A549 (cell line): ENCODE measurements around the gene MAP4K4. TPM values are rescaled to one million over a fixed set of nuclear protein-coding genes. Genes with fewer than 3 reads are reported as not detected.

Experiments used
- ATAC-seq, 2 experiments: fragments of 200-7000 bp in 1 of 2; fragments of >200 bp in 1 of 2; cut with Nextera tagmentation in 1 of 2; cut with Tn5 transposase in 1 of 2; 3 replicates each; pipeline versions ENCODE4 v1.8.0 to v1.9.1; 2018 to 2020; ENCODE audit warnings: mild to moderate bottlenecking in 1 of 2, moderate library complexity in 1 of 2
- CTCF ChIA-PET: fragments of 300-600 bp; sonication (Branson Sonifier 250); formaldehyde crosslinking; extraction: SDS; loops from one replicate; lab custom pipeline; 2021; ENCODE audit warnings: antibody characterized with exemption, inconsistent platforms; lab: Yijun Ruan, JAX
- POLR2A ChIA-PET: fragments of 350-600 bp; formaldehyde crosslinking; extraction: SDS; loops from one replicate; lab custom pipeline; 2021; ENCODE audit warnings: antibody characterized with exemption, inconsistent platforms; lab: Yijun Ruan, JAX
- DNase-seq, 2 experiments: peaks; one replicate each; pipeline versions ENCODE4 v3.0.0 to v3.0.0-alpha.2; 2011 to 2016; ENCODE audit warnings: low read depth in 1 of 2, low spot score in 1 of 2
- FAIRE-seq: peaks from 2 replicates; lab custom pipeline; 2011; peaks lifted over from hg19 to GRCh38; lab: Jason Lieb, UNC
- H3K27ac ChIP-seq, 2 experiments: fragments of >200 bp; sonication (Bioruptor Twin); formaldehyde crosslinking; 3 replicates each; pipeline ENCODE4 v1.5.1; 2016 to 2017
- H3K4me1 ChIP-seq: fragments of >200 bp; sonication (Bioruptor Twin); formaldehyde crosslinking; 3 replicates; pipeline ENCODE4 v1.6.1; 2016
- H3K4me2 ChIP-seq: fragments of >200 bp; sonication (Bioruptor Twin); formaldehyde crosslinking; 3 replicates; pipeline ENCODE4 v1.6.1; 2016
- H3K4me3 ChIP-seq: fragments of >200 bp; sonication (Bioruptor Twin); formaldehyde crosslinking; 3 replicates; pipeline ENCODE4 v1.5.1; 2016
- H3K9me3 ChIP-seq: fragments of >200 bp; sonication (Bioruptor Twin); formaldehyde crosslinking; 3 replicates; pipeline ENCODE4 v1.6.1; 2016
- BHLHE40 ChIP-seq: IDR thresholded peaks from 2 replicates; pipeline ENCODE4 v1.6.1; 2012; ENCODE audit warnings: low read depth, low read length, inconsistent platforms
- CBX2 ChIP-seq: fragments of 200-600 bp; sonication (generic); IDR thresholded peaks from 2 replicates; pipeline ENCODE4 v1.6.1; 2016; ENCODE audit warnings: low read depth, mild to moderate bottlenecking, borderline replicate concordance
- CBX8 ChIP-seq: fragments of 200-600 bp; sonication (generic); IDR thresholded peaks from 2 replicates; pipeline ENCODE4 v1.6.1; 2016
- CEBPB ChIP-seq, 2 experiments: fragments of >200 bp in 1 of 2; sonication (Bioruptor Twin) in 1 of 2; formaldehyde crosslinking in 1 of 2; IDR thresholded peaks; 2 replicates each; pipeline ENCODE4 v1.6.1; 2012 to 2016
- CTCF ChIP-seq: fragments of >200 bp; sonication (Bioruptor Twin); formaldehyde crosslinking; IDR thresholded peaks from 3 replicates; pipeline ENCODE4 v1.5.1; 2016
- EP300 ChIP-seq, 2 experiments: fragments of >200 bp; sonication (Bioruptor Twin); formaldehyde crosslinking; IDR thresholded peaks; 2 replicates in 1 of 2; 3 replicates in 1 of 2; pipeline ENCODE4 v1.6.1; 2016 to 2017
- ESRRA ChIP-seq: fragments of 150-350 bp; IDR thresholded peaks from 2 replicates; pipeline ENCODE4 v1.6.1; 2014; ENCODE audit warnings: mild to moderate bottlenecking, low read length, borderline replicate concordance
- FOXS1 ChIP-seq: fragments of 250-450 bp; sonication (Bioruptor Pico); IDR thresholded peaks from 2 replicates; pipeline ENCODE4 v1.5.0; 2020; ENCODE audit warnings: mild to moderate bottlenecking, moderate library complexity
- HDAC2 ChIP-seq: fragments of 200-600 bp; sonication (generic); IDR thresholded peaks from 2 replicates; pipeline ENCODE4 v1.6.1; 2016
- HOXB5 ChIP-seq: fragments of 250-450 bp; sonication (Bioruptor Pico); IDR thresholded peaks from 2 replicates; pipeline ENCODE4 v1.5.0; 2020; ENCODE audit warnings: mild to moderate bottlenecking, moderate library complexity
- KDM5A ChIP-seq: fragments of 200-600 bp; sonication (generic); IDR thresholded peaks from 2 replicates; pipeline ENCODE4 v1.6.1; 2016; ENCODE audit warnings: antibody characterized with exemption, mild to moderate bottlenecking
- MAFK ChIP-seq: fragments of 450-650 bp; IDR thresholded peaks from 2 replicates; pipeline ENCODE4 v1.6.1; 2014; ENCODE audit not compliant: partially characterized antibody
- MAZ ChIP-seq: fragments of 150-350 bp; IDR thresholded peaks from 2 replicates; pipeline ENCODE4 v1.6.1; 2014; ENCODE audit warnings: antibody characterized with exemption, low read depth, low read length, borderline replicate concordance
- NFE2L2 ChIP-seq: fragments of 150-350 bp; conservative IDR thresholded peaks from 2 replicates; pipeline ENCODE4 v1.6.1; 2014; ENCODE audit warnings: low read length
- POLR2AphosphoS2 ChIP-seq: conservative IDR thresholded peaks from 2 replicates; pipeline ENCODE4 v1.6.1; 2012; ENCODE audit warnings: low read length, improper control_type of control experiment, inconsistent platforms
- RAD21 ChIP-seq, 2 experiments: fragments of >200 bp in 1 of 2; sonication (Bioruptor Twin) in 1 of 2; formaldehyde crosslinking in 1 of 2; IDR thresholded peaks in 1 of 2; conservative IDR thresholded peaks in 1 of 2; 2 replicates in 1 of 2; 3 replicates in 1 of 2; pipeline ENCODE4 v1.6.1; 2012 to 2018; ENCODE audit warnings: inconsistent platforms in 1 of 2
- SMC3 ChIP-seq: fragments of >200 bp; sonication (Bioruptor Twin); formaldehyde crosslinking; IDR thresholded peaks from 3 replicates; pipeline ENCODE4 v1.6.1; 2018; ENCODE audit warnings: inconsistent platforms
- SREBF2 ChIP-seq: fragments of 450-650 bp; IDR thresholded peaks from 2 replicates; pipeline ENCODE4 v1.6.1; 2014; ENCODE audit warnings: mild to moderate bottlenecking, moderate library complexity
- TP53 ChIP-seq: fragments of 250-450 bp; sonication (Bioruptor Pico); IDR thresholded peaks from 2 replicates; pipeline ENCODE4 v1.5.0; 2021; ENCODE audit warnings: mild to moderate bottlenecking, moderate library complexity
- ZSCAN20 ChIP-seq: fragments of 250-450 bp; sonication (Bioruptor Pico); IDR thresholded peaks from 2 replicates; pipeline ENCODE4 v1.8.0; 2022; ENCODE audit warnings: mild to moderate bottlenecking, moderate library complexity
- WGBS: methylation state at CpG from one replicate; pipeline ENCODE4 v1.1.6; 2017; ENCODE audit errors: missing lambda C conversion rate; 5-methylcytosine and 5-hydroxymethylcytosine counted together
- polyA plus RNA-seq, 4 experiments: library from polyadenylated mRNA; depleted of rRNA in 3 of 4; stranded (reverse); fragments of >200 nt; fragmentation: RNase III in 1 of 4; extraction: RNeasy Plus Mini Kit Qiagen cat#74134 plus additional on column Dnase treatment in 1 of 4; gene quantifications; 2 replicates in 3 of 4; 3 replicates in 1 of 4; pipeline ENCODE4 v1.2.3, GENCODE V29; 2011 to 2017
- TF ChIP-seq, protein P1 (sequence below): fragments of >200 bp; sonication (Bioruptor Twin); formaldehyde crosslinking; IDR thresholded peaks from 2 replicates; pipeline ENCODE4 v1.6.1; 2016
- TF ChIP-seq, protein P2 (sequence below): IDR thresholded peaks from 2 replicates; pipeline ENCODE4 v1.6.1; 2012

The MAP4K4 gene
- polyA plus RNA-seq, 2 of the 4 experiments (the other 2 are of a cell fraction), result 61.9 to 82.2 TPM

GRCh38 chr2:101770726-101771125 is 73.2 kb downstream of the MAP4K4 start:
- peaks cover 63% of the 10 kb centered on the region for H3K4me1 ChIP-seq
- 9% methylated on average over 1 of the region's 2 CpGs for WGBS
- peak; percentile 53 to 54 for TF ChIP-seq RAD21 (conservative IDR thresholded peaks at IDR 0.05 in 1 of 2, IDR thresholded peaks at IDR 0.05 in 1 of 2)
- TF ChIP-seq, protein P1, sequence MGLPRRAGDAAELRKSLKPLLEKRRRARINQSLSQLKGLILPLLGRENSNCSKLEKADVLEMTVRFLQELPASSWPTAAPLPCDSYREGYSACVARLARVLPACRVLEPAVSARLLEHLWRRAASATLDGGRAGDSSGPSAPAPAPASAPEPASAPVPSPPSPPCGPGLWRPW, result no peak
- peak; percentile 54 for TF ChIP-seq CTCF
- peak; percentile 66 for TF ChIP-seq SMC3
- no peaks in the 10 kb centered on the region for H3K9me3 ChIP-seq
- POLR2A ChIA-PET, result interaction anchor here (1.0 kb wide), 1 partner anchor 11 kb away, joined by 3 read pairs; no protein-coding TSS in a partner anchor
- no peak overlapping the region for H3K4me3 ChIP-seq
- DNase-seq, result peak; percentile 36 to 67
- peak; percentile 68 to 69; a peak in 5 of 6 replicates for ATAC-seq
- FAIRE-seq, result no peak
- H3K27ac ChIP-seq, result peak overlapping the region in 1 of 2 experiments; percentile 20; a peak in 1 of 6 replicates
- 0 out of 3 replicates have a peak overlapping the region, but pooled peaks have one; percentile 8 for H3K4me2 ChIP-seq
- CTCF ChIA-PET, result interaction anchor here (0.6 to 4.1 kb wide), 19 partner anchors 9 to 366 kb away, joined by 3 to 26 read pairs (median 5); no protein-coding TSS in a partner anchor

- FAIRE-seq, result no peak
Observed at GRCh38 chr2:101771227-101771902, 73.9 kb downstream of the MAP4K4 start.

DNA sequence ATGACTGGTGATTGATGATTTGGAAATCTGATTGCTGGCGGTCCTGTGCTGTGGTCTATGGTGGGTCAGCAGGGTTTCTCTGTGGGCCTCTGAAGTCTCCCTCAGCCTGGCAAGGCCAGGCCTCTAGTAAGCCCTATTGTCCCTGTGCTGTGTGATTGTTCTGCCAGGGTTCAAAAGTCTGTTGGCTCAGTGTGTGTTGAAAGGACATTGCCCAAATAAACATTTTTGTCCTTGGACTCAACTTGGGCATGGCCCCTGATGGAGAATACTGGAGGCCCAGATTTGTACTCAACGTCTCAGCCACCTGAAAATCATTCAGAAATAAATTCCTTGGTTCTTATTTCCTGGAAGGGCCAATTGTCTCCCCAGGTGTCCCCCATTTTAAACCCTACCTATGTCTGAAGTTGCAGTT is 74.4 kb downstream of the MAP4K4 start:
- no peak for TF ChIP-seq MAZ
- no peak for TF ChIP-seq CBX2
- TF ChIP-seq NFE2L2, result no peak
- no peak for TF ChIP-seq EP300 (IDR thresholded peaks at IDR 0.05)
- no peak for TF ChIP-seq BHLHE40
- no peak for TF ChIP-seq ZSCAN20
- TF ChIP-seq, protein P2, sequence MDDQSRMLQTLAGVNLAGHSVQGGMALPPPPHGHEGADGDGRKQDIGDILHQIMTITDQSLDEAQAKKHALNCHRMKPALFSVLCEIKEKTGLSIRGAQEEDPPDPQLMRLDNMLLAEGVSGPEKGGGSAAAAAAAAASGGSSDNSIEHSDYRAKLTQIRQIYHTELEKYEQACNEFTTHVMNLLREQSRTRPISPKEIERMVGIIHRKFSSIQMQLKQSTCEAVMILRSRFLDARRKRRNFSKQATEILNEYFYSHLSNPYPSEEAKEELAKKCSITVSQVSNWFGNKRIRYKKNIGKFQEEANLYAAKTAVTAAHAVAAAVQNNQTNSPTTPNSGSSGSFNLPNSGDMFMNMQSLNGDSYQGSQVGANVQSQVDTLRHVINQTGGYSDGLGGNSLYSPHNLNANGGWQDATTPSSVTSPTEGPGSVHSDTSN, result no peak
- TF ChIP-seq MAFK, result no peak
- no peak for TF ChIP-seq HDAC2
- TF ChIP-seq RAD21 (conservative IDR thresholded peaks at IDR 0.05 in 1 of 2, IDR thresholded peaks at IDR 0.05 in 1 of 2), result no peak
- no peak for TF ChIP-seq CBX8
- no peak for TF ChIP-seq HOXB5 (CRISPR knock-in tag)
- TF ChIP-seq FOXS1, result no peak
- TF ChIP-seq SREBF2, result no peak
- TF ChIP-seq, protein P1, result no peak
- no peak for TF ChIP-seq ESRRA
- TF ChIP-seq POLR2AphosphoS2, result no peak
- no peak for TF ChIP-seq TP53 (CRISPR knock-in tag)
- no peak for TF ChIP-seq KDM5A
- no peak for TF ChIP-seq CEBPB (IDR thresholded peaks at IDR 0.05)
- Histone ChIP-seq H3K9me3 (no peaks in the 10 kb centered on the region), H3K4me2 (no peak overlapping the region), H3K27ac (no peak overlapping the region), H3K4me3 (no peak overlapping the region), H3K4me1 (peaks cover 61% of the 10 kb centered on the region)
- ChIA-PET POLR2A (no interaction called here), CTCF (interaction anchor here (1.3 to 4.1 kb wide), 9 partner anchors 8 to 69 kb away, joined by 3 to 26 read pairs (median 8); no protein-coding TSS in a partner anchor)
- no peak for FAIRE-seq
- 87% methylated on average over 2 of the region's 2 CpGs for WGBS
- no peak for DNase-seq
- no peak for ATAC-seq

More at GRCh38 chr2:101771227-101771902, 73.9 kb downstream of the MAP4K4 start:
- POLR2A ChIA-PET, result no interaction called here
- peak overlapping the region in 1 of 2 experiments; percentile 20; a peak in 1 of 6 replicates for H3K27ac ChIP-seq
- WGBS, result 97% methylated on average over 5 of the region's 5 CpGs
- H3K4me2 ChIP-seq, result 0 out of 3 replicates have a peak overlapping the region, but pooled peaks have one; percentile 8
- peaks cover 63% of the 10 kb centered on the region for H3K4me1 ChIP-seq
- CTCF ChIA-PET, result interaction anchor here (0.6 to 4.1 kb wide), 18 partner anchors 9 to 367 kb away, joined by 3 to 26 read pairs (median 6); no protein-coding TSS in a partner anchor
- TF ChIP-seq ESRRA, result no peak
- no peak overlapping the region for H3K4me3 ChIP-seq
- no peak for ATAC-seq
- no peak for DNase-seq
- H3K9me3 ChIP-seq, result no peaks in the 10 kb centered on the region
